Measurements from ENCODE around the gene GUCA1A.
"Not testable (repeated sequence)": the region's sequence is repeated elsewhere in the genome, so short reads cannot be mapped to it uniquely, and the experiment has no call there.

Gene GUCA1A

GRCh38 chr6:42179261-42179944 lies 6.2 kb downstream of the GUCA1A start:
- no peak for DNase-seq

GRCh38 chr6:42179945-42180313 lies 6.8 kb downstream of the GUCA1A start:
- DNase-seq: no peak

GRCh38 chr6:42182101-42182500 lies 8.9 kb downstream of the GUCA1A start:
- no peak for DNase-seq

- DNase-seq: no peak
Measured at GRCh38 chr6:42184475-42184874, 11.3 kb downstream of the GUCA1A start.

- no peak for DNase-seq
Measured at GRCh38 chr6:42185597-42185996, 12.4 kb downstream of the GUCA1A start.

- no peak for DNase-seq
Measured at GRCh38 chr6:42188406-42188805, 15.2 kb downstream of the GUCA1A start.

- no peak for DNase-seq
Measured at GRCh38 chr6:42190554-42191183, 17.5 kb downstream of the GUCA1A start.

- DNase-seq: not testable (repeated sequence)
Measured at GRCh38 chr6:42192385-42192784, 19.2 kb downstream of the GUCA1A start.

- DNase-seq: no peak
Measured at GRCh38 chr6:42193491-42193894, 20.3 kb downstream of the GUCA1A start.

GRCh38 chr6:42194056-42194455 lies 20.9 kb downstream of the GUCA1A start:
- no peak for DNase-seq

- no peak for DNase-seq
Measured at GRCh38 chr6:42195415-42195814, 22.3 kb downstream of the GUCA1A start.

- no peak for DNase-seq
Measured at GRCh38 chr6:42197555-42198362, 24.6 kb downstream of the GUCA1A start.

- no peak for DNase-seq
Measured at GRCh38 chr6:42199106-42199981, 26.2 kb downstream of the GUCA1A start.

- DNase-seq: no peak
Measured at GRCh38 chr6:42200035-42200434, 26.9 kb downstream of the GUCA1A start.

- DNase-seq: no peak
Measured at GRCh38 chr6:42201382-42201781, 28.2 kb downstream of the GUCA1A start.

GRCh38 chr6:42202131-42202915 lies 29.2 kb downstream of the GUCA1A start:
- not testable (repeated sequence) for DNase-seq

- no peak for DNase-seq
Measured at GRCh38 chr6:42203183-42203582, 30.0 kb downstream of the GUCA1A start.

GRCh38 chr6:42204768-42205282 lies 31.7 kb downstream of the GUCA1A start:
- no peak for DNase-seq

GRCh38 chr6:42207559-42207958 lies 34.4 kb downstream of the GUCA1A start:
- not testable (repeated sequence) for DNase-seq

- no peak for DNase-seq
Measured at GRCh38 chr6:42210551-42210950, 37.4 kb downstream of the GUCA1A start.

GRCh38 chr6:42211726-42212125 lies 38.6 kb downstream of the GUCA1A start:
- no peak for DNase-seq

GRCh38 chr6:42212442-42212841 lies 39.3 kb downstream of the GUCA1A start:
- no peak for DNase-seq

All from SIG-M5 (cell line).